Activated CD8-positive, alpha-beta T cell treated with anti-CD3 and anti-CD28 coated beads, Interleukin-2, amount 10 ng/mL, durations not matched to agents 7 days and 5 days (primary cell): ENCODE data around the gene CRISPLD2. TPM values are rescaled to one million over a fixed set of nuclear protein-coding genes. Genes with fewer than 3 reads are reported as not detected.

Experiments used
- ATAC-seq: fragments of 150-1000 bp; cut with Tn5 transposase; one replicate; pipeline ENCODE4 v1.10.0; 2021; ENCODE audit warnings: moderate library complexity
- CTCF ChIA-PET: fragments of 350-600 bp; sonication (Branson Sonifier 250); formaldehyde crosslinking; loops from one replicate; lab custom pipeline; 2021; ENCODE audit warnings: antibody characterized with exemption; lab: Charles Lee
- POLR2A ChIA-PET: fragments of 350-600 bp; sonication (Branson Sonifier 250); formaldehyde crosslinking; loops from one replicate; lab custom pipeline; 2021; ENCODE audit warnings: antibody characterized with exemption; lab: Charles Lee
- DNase-seq: peaks from one replicate; pipeline ENCODE4 v3.0.0-alpha.2; 2020
- H3K27ac Mint-ChIP-seq: one replicate; pipeline ENCODE4 v1.8.0; 2021; ENCODE audit warnings: mild to moderate bottlenecking, mixed read lengths
- H3K27me3 Mint-ChIP-seq: one replicate; pipeline ENCODE4 v1.8.0; 2021; ENCODE audit warnings: low read depth, mixed read lengths
- H3K36me3 Mint-ChIP-seq: one replicate; pipeline ENCODE4 v1.8.0; 2021; ENCODE audit warnings: low read depth, mixed read lengths
- H3K4me1 Mint-ChIP-seq: one replicate; pipeline ENCODE4 v1.8.0; 2021; ENCODE audit warnings: low read depth, mixed read lengths
- H3K4me3 Mint-ChIP-seq: one replicate; pipeline ENCODE4 v1.8.0; 2021; ENCODE audit warnings: mild to moderate bottlenecking, mixed read lengths
- H3K9me3 Mint-ChIP-seq: one replicate; pipeline ENCODE4 v1.8.0; 2022; ENCODE audit warnings: mixed read lengths; ENCODE audit not compliant: insufficient read depth
- total RNA-seq, 2 experiments: library from RNA; stranded (reverse); gene quantifications; one replicate each; pipeline ENCODE4 v1.2.3, GENCODE V29; 2021

CRISPLD2 gene
- total RNA-seq, 2 experiments from 2014 or later, result not detected

DNA sequence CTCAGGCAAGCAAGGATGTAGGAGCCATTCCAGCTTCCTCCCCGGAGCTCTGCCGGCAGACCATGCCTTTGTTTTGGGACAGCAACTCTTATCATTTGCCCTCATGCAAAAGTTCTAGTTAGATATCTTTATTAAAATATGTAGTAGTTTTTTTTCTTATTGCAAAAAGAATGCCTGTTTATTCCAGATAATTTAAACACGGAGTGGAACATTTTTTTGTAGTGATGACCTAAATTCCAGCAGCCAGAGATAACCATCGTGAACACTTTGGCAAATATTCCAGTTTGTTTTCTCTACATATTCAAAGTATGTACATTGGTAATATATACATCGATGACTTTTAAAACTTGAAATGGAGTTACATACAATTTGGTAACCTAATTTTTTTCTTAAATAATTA is 54.8 kb downstream of the CRISPLD2 start:
- Mint-ChIP-seq H3K4me1 (no peaks in the 10 kb centered on the region), H3K9me3 (no peaks in the 10 kb centered on the region), H3K36me3 (no peaks in the 10 kb centered on the region), H3K27me3 (no peaks in the 10 kb centered on the region), H3K27ac (no peak overlapping the region), H3K4me3 (no peak overlapping the region)
- ChIA-PET POLR2A (no interaction called here), CTCF (no interaction called here)
- no peak for ATAC-seq
- no peak for DNase-seq

DNA sequence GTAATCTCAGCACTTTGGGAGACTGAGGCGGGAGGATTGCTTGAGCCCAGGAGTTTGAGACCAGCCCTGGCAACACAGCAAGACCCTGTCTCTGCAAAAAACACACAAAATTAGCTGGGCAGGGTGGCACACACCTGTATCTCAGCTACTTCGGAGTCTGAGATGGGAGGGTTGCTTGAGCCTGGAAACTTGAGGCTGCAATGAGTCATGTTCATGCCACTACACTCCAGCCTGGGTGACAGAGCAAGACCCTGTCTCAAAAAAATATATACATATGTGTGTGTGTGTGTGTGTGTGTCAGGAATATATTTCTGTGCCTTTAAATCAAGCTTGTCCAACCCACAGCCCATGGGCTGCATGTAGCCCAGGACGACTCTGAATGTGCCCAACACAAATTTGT is 55.2 kb downstream of the CRISPLD2 start:
- Mint-ChIP-seq H3K36me3 (no peaks in the 10 kb centered on the region), H3K27ac (no peak overlapping the region), H3K9me3 (no peaks in the 10 kb centered on the region), H3K4me3 (no peak overlapping the region), H3K4me1 (no peaks in the 10 kb centered on the region), H3K27me3 (no peaks in the 10 kb centered on the region)
- no peak for DNase-seq
- CTCF ChIA-PET, result no interaction called here
- POLR2A ChIA-PET, result no interaction called here
- no peak for ATAC-seq

DNA sequence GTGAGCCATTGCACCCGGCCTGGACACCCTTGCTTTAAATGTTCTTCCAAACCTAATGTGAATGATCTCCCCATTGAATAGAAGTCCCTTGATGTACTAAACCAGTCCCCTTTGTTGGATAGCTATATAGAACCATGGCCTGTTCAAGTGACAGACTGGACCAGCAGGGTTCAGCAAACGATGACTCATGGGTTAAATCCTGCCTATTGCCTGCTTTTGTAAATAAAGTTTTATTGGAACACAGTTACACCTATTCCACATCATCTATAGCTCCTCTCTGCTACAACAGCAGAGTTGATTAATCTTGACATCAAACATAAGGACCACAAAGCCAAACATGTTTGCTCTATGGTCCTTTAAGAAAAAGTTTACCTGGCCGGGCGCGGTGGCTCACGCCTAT is 56.1 kb downstream of the CRISPLD2 start:
- no peaks in the 10 kb centered on the region for H3K36me3 Mint-ChIP-seq
- no peak overlapping the region for H3K4me3 Mint-ChIP-seq
- H3K27me3 Mint-ChIP-seq, result no peaks in the 10 kb centered on the region
- H3K27ac Mint-ChIP-seq, result no peak overlapping the region
- ATAC-seq, result no peak
- H3K4me1 Mint-ChIP-seq, result no peaks in the 10 kb centered on the region
- DNase-seq, result no peak
- ChIA-PET CTCF (no interaction called here), POLR2A (no interaction called here)
- H3K9me3 Mint-ChIP-seq, result no peaks in the 10 kb centered on the region

DNA sequence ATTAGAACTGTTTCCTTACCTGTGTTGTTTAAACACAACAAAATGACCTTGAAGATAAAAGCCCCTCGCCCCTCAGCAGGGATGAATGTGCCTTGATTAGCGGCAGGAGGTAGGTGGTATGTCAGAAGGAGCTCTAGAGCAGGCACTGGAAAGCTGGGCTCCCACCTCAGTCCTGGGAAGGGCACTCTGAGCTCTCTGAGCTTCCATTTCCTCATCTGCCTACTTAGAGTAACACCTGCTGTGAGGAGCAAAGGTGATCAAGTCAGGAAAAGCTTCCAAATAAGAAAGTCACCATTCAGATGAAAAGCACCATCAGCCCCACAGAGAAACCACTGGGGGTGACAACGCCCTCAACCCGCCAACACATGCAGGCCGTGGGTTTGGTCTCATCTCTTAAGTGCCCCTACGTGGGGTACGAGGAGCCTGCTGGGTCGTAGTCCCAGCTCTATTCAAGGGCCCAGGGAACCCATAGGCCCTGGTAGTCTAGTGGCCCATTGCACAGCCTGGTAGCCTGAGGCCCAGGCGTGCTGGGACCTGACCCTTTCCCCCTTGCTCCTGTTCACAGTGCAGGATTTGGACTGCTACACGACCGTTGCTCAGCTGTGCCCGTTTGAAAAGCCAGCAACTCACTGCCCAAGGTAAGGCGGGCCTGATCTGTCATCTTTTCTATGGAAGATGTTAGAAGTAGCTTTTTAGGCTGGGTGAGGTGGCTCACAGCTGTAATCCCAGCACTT is 57.3 kb downstream of the CRISPLD2 start:
- no peak for DNase-seq
- CTCF ChIA-PET, result interaction anchor here (1.4 kb wide), 1 partner anchor 76 kb away, joined by 4 read pairs; no protein-coding TSS in a partner anchor
- Mint-ChIP-seq H3K4me1 (no peaks in the 10 kb centered on the region), H3K36me3 (no peaks in the 10 kb centered on the region), H3K4me3 (no peak overlapping the region), H3K27ac (no peak overlapping the region), H3K27me3 (no peaks in the 10 kb centered on the region), H3K9me3 (no peaks in the 10 kb centered on the region)
- POLR2A ChIA-PET, result no interaction called here
- no peak for ATAC-seq

DNA sequence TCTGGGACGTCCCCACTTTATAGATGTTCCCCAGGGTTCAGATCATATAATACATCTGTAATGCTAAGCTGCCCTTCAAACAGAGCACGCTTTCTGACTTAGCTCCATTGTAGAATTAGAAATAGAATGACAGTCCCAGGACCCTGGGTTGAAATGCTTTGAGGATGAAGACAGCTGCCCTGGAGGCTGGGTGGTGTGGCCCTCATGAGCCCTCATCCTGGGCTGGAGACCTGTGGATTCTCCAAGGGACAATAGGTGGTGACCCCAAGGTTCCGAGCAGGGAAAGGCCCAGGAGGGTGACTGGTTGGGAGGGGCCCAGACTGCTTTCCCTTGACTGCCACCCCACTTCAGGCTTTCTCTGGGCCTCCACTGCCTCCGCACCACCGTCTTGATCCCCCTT is 59.0 kb downstream of the CRISPLD2 start:
- CTCF ChIA-PET, result interaction anchor here (1.4 kb wide), 1 partner anchor 74 kb away, joined by 4 read pairs; no protein-coding TSS in a partner anchor
- POLR2A ChIA-PET, result no interaction called here
- H3K36me3 Mint-ChIP-seq, result no peaks in the 10 kb centered on the region
- no peaks in the 10 kb centered on the region for H3K4me1 Mint-ChIP-seq
- no peak overlapping the region for H3K27ac Mint-ChIP-seq
- no peak for DNase-seq
- no peak overlapping the region for H3K4me3 Mint-ChIP-seq
- ATAC-seq, result no peak
- H3K9me3 Mint-ChIP-seq, result no peaks in the 10 kb centered on the region
- peaks cover 7% of the 10 kb centered on the region for H3K27me3 Mint-ChIP-seq

GRCh38 chr16:84879569-84880487 is 60.0 kb downstream of the CRISPLD2 start:
- ATAC-seq (no peak), DNase-seq (no peak)
- Mint-ChIP-seq H3K27me3 (peaks cover 10% of the 10 kb centered on the region), H3K9me3 (no peaks in the 10 kb centered on the region), H3K4me1 (no peaks in the 10 kb centered on the region), H3K27ac (no peak overlapping the region), H3K4me3 (no peak overlapping the region), H3K36me3 (no peaks in the 10 kb centered on the region)
- POLR2A ChIA-PET, result no interaction called here
- CTCF ChIA-PET, result no interaction called here

GRCh38 chr16:84881702-84882521 is 62.1 kb downstream of the CRISPLD2 start:
- POLR2A ChIA-PET, result no interaction called here
- DNase-seq, result no peak

GRCh38 chr16:84883301-84883700 is 63.5 kb downstream of the CRISPLD2 start:
- POLR2A ChIA-PET, result no interaction called here
- CTCF ChIA-PET, result interaction anchor here (1.1 to 2.7 kb wide), 2 partner anchors 88 to 129 kb away, joined by 3 to 9 read pairs; no protein-coding TSS in a partner anchor
- ATAC-seq (no peak), DNase-seq (no peak)
- Mint-ChIP-seq H3K4me3 (no peak overlapping the region), H3K9me3 (no peaks in the 10 kb centered on the region), H3K27me3 (peaks cover 16% of the 10 kb centered on the region), H3K4me1 (no peaks in the 10 kb centered on the region), H3K27ac (no peak overlapping the region), H3K36me3 (no peaks in the 10 kb centered on the region)

More at GRCh38 chr16:84881702-84882521, 62.1 kb downstream of the CRISPLD2 start:
- no peaks in the 10 kb centered on the region for H3K4me1 Mint-ChIP-seq
- H3K27me3 Mint-ChIP-seq, result peaks cover 16% of the 10 kb centered on the region
- CTCF ChIA-PET, result interaction anchor here (2.7 kb wide), 1 partner anchor 89 kb away, joined by 9 read pairs; no protein-coding TSS in a partner anchor
- H3K27ac Mint-ChIP-seq, result no peak overlapping the region
- no peaks in the 10 kb centered on the region for H3K36me3 Mint-ChIP-seq
- no peak overlapping the region for H3K4me3 Mint-ChIP-seq
- no peaks in the 10 kb centered on the region for H3K9me3 Mint-ChIP-seq
- no peak for ATAC-seq

- no peaks in the 10 kb centered on the region for H3K4me1 Mint-ChIP-seq
- POLR2A ChIA-PET, result no interaction called here
- no peak for ATAC-seq
- H3K27ac Mint-ChIP-seq, result no peak overlapping the region
- no peak overlapping the region for H3K4me3 Mint-ChIP-seq
- no peaks in the 10 kb centered on the region for H3K9me3 Mint-ChIP-seq
- no peaks in the 10 kb centered on the region for H3K36me3 Mint-ChIP-seq
- DNase-seq, result no peak
- CTCF ChIA-PET, result no interaction called here
- H3K27me3 Mint-ChIP-seq, result peaks cover 16% of the 10 kb centered on the region
Measured at GRCh38 chr16:84884246-84884595, 64.4 kb downstream of the CRISPLD2 start.

DNA sequence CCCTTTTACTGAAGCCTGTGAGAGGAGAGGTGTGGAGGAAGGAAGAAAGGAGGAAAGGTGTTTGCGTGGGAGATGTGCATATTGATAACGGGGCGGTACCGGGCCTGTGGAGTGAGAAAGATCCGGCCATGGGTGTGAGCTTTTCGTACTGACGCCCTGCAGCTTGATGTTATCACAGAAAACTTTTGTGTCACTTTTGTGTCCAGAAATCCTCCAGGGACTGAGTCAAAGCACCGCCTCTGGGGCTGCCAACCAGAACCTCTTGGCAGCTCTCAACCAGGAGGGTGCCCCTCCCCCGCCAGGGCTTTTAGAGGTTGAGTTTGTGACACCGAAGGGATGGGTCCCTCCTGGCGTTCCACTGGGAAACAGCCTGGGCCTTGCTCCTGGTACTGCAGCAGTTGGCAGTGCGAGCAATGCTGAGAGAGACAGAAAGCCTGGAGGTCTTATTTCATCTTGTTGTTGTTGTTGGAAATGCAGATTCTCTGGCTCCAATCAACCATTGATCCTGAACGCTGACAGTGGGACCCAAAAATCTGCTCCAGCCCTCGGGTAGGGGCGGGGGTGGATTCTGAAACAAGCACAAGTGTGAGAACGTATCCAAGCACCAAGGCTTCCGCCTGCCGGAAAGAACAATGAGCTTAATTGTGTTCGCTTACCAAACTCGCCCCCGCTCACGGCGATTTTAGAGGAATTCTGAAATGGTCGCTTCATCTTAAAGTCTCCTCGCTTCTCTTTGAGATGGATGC is 65.0 kb downstream of the CRISPLD2 start:
- ChIA-PET POLR2A (no interaction called here), CTCF (interaction anchor here (0.9 kb wide), 1 partner anchor 93 kb away, joined by 3 read pairs; no protein-coding TSS in a partner anchor)
- Mint-ChIP-seq H3K4me1 (no peaks in the 10 kb centered on the region), H3K27ac (no peak overlapping the region), H3K36me3 (no peaks in the 10 kb centered on the region), H3K27me3 (peaks cover 16% of the 10 kb centered on the region), H3K9me3 (no peaks in the 10 kb centered on the region), H3K4me3 (no peak overlapping the region)
- ATAC-seq, result no peak
- no peak for DNase-seq

DNA sequence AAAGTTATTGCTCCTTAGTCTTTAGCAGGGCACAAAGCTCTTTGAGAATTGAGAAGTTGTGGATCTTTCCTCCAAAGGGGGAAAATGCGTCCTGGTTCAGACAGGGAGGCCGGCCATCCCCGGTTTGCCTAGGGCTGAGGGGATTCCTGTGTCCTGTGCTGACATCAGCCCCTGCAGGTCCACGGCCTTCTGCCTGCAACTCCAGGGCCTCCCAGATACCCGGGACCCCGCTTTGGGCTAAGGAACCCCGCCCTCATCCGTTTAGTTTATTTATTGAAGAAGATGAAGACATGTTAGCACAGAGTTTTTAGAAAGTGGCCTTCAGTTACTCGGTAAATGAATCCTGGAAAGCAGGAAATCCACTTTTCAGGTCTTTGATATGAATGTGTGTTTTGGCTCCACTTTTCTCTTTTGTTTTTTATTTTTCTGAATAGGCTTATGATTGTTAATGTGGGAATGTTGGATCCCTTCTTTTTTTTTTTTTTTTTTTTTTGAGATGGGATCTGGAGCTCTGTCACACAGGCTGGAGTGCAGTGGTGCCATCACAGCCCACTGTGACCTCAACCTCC is 65.6 kb downstream of the CRISPLD2 start:
- Mint-ChIP-seq H3K36me3 (no peaks in the 10 kb centered on the region), H3K27ac (no peak overlapping the region), H3K9me3 (no peaks in the 10 kb centered on the region), H3K4me1 (no peaks in the 10 kb centered on the region), H3K4me3 (no peak overlapping the region), H3K27me3 (peaks cover 16% of the 10 kb centered on the region)
- ChIA-PET POLR2A (no interaction called here), CTCF (interaction anchor here (0.9 kb wide), 1 partner anchor 92 kb away, joined by 3 read pairs; no protein-coding TSS in a partner anchor)
- ATAC-seq (no peak), DNase-seq (no peak)
